GM12874 (cell line): ENCODE results near the gene SCIMP.

Experiments used
- TF ChIP-seq, protein P1 (sequence below): IDR thresholded peaks from 2 replicates; pipeline ENCODE4 v1.5.1; 2011; ENCODE audit warnings: low read depth, mild to moderate bottlenecking, control low read depth, low read length, moderate library complexity; ENCODE audit not compliant: insufficient read depth

The SCIMP gene

GRCh38 chr17:5234645-5235576 is at the start of gene SCIMP:
Gene SCIMP, minus strand, starts transcription at chr17:5234860. Its CDS starts 105 bp downstream, at chr17:5234755.
- TF ChIP-seq, protein P1, sequence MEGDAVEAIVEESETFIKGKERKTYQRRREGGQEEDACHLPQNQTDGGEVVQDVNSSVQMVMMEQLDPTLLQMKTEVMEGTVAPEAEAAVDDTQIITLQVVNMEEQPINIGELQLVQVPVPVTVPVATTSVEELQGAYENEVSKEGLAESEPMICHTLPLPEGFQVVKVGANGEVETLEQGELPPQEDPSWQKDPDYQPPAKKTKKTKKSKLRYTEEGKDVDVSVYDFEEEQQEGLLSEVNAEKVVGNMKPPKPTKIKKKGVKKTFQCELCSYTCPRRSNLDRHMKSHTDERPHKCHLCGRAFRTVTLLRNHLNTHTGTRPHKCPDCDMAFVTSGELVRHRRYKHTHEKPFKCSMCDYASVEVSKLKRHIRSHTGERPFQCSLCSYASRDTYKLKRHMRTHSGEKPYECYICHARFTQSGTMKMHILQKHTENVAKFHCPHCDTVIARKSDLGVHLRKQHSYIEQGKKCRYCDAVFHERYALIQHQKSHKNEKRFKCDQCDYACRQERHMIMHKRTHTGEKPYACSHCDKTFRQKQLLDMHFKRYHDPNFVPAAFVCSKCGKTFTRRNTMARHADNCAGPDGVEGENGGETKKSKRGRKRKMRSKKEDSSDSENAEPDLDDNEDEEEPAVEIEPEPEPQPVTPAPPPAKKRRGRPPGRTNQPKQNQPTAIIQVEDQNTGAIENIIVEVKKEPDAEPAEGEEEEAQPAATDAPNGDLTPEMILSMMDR: no peak

- TF ChIP-seq, protein P1: no peak
Observed at GRCh38 chr17:5283571-5284315, 49.1 kb upstream of the SCIMP start.

DNA sequence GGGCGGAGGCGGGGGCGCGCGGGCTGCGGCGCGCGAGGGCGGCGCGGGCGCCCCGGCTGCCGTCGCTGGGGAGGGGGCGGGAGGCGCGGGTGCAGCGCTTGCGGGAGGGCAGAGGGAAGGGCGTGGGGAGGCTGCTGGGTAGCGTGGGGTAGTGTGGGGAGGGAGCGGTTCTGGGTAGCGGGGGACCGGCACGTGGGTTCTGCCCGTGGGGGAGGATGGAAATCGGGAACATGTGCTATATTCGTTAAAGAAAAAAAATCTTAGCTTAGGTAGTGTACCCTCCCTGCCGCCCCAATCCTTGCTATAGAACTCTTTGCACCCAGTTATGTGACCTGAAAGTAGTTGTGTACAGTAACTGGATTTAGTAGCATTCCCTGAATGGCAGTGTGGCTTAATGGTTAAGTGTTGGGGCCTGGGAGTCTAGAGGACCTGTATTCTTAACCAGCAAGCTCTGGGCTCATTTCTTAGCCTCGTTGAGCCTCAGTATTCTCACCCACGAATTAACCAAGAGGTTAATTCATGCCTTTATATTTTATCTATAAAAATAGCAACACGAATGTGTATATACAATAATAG is 48.1 kb upstream of the SCIMP start:
- TF ChIP-seq, protein P1: no peak

GRCh38 chr17:5281814-5282641 is 47.4 kb upstream of the SCIMP start, which contains the start of gene RABEP1:
Gene RABEP1, plus strand, starts transcription at chr17:5282284. Its CDS starts 203 bp downstream, at chr17:5282487.
- TF ChIP-seq, protein P1: 0 out of 2 replicates have a peak, but pooled peaks have one; percentile 7

DNA sequence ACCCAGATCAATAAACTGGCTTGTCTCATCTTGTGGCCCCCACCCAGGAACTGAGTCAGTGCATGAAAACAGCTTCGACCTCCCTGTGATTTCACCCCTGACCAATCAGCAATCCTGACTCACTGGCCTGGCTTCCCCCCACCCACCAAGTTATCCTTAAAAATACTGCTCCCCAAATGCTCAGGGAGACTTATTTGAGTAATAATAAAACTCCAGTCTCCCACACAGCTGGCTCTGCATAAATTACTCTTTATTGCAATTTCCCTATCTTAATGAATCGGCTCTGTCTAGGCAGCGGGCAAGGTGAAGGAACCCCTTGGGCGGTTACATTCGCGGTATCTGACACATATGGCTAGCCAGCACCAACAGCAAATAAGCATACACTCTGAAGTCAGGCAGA is 37.7 kb upstream of the SCIMP start:
- TF ChIP-seq, protein P1: no peak

- TF ChIP-seq, protein P1: no peak
Observed at GRCh38 chr17:5269241-5269960, 34.7 kb upstream of the SCIMP start.
